GM23338 (cell line): ENCODE results near the gene NFE2L1. TPM values are rescaled to one million over a fixed set of nuclear protein-coding genes. Genes with fewer than 3 reads are reported as not detected.
A peak's percentile ranks its signal among the peaks of the same experiment; 100 is the strongest.

Source experiments
- ATAC-seq: fragments of 200-7000 bp; cut with Tn5 transposase; 3 replicates; pipeline ENCODE4 v1.9.1; 2020
- DNase-seq: peaks from one replicate; pipeline ENCODE4 v3.0.0-alpha.2; 2015; ENCODE audit warnings: low spot score
- H2AFZ ChIP-seq: fragments of 200-600 bp; sonication (generic); 2 replicates; pipeline ENCODE4 v1.8.0; 2016; ENCODE audit warnings: antibody characterized with exemption, mild to moderate bottlenecking, moderate library complexity
- H3F3A ChIP-seq: fragments of 200-600 bp; sonication (generic); replicated peaks from 2 replicates; pipeline ENCODE4 v1.8.0; 2017; ENCODE audit warnings: antibody characterized with exemption, mixed run types, low read depth
- H3K27ac ChIP-seq: fragments of 200-600 bp; sonication (generic); 2 replicates; pipeline ENCODE4 v1.6.1; 2016; ENCODE audit warnings: low read depth
- H3K27me3 ChIP-seq: fragments of 200-600 bp; sonication (generic); 2 replicates; pipeline ENCODE4 v1.8.0; 2016; ENCODE audit warnings: mild to moderate bottlenecking, mixed run types, moderate library complexity; ENCODE audit not compliant: insufficient read depth
- H3K36me3 ChIP-seq: fragments of 200-600 bp; sonication (generic); 2 replicates; pipeline ENCODE4 v1.8.0; 2016; ENCODE audit warnings: mild to moderate bottlenecking; ENCODE audit not compliant: insufficient read depth
- H3K4me1 ChIP-seq: fragments of 200-600 bp; sonication (generic); 2 replicates; pipeline ENCODE4 v1.8.0; 2016; ENCODE audit warnings: mild to moderate bottlenecking, moderate library complexity; ENCODE audit not compliant: insufficient read depth
- H3K4me2 ChIP-seq: fragments of 200-600 bp; sonication (generic); 2 replicates; pipeline ENCODE4 v1.7.1; 2017; ENCODE audit warnings: mixed run types
- H3K4me3 ChIP-seq: fragments of 200-600 bp; sonication (generic); 2 replicates; pipeline ENCODE4 v1.6.1; 2016; ENCODE audit warnings: mixed run types
- H3K79me2 ChIP-seq: fragments of 200-600 bp; sonication (generic); replicated peaks from 2 replicates; pipeline ENCODE4 v1.8.0; 2017; ENCODE audit warnings: mild to moderate bottlenecking; ENCODE audit not compliant: insufficient read depth
- H3K9me2 ChIP-seq: fragments of 200-600 bp; sonication (generic); 2 replicates; pipeline ENCODE4 v1.8.0; 2017; ENCODE audit not compliant: insufficient read depth
- H4K20me1 ChIP-seq: fragments of 200-600 bp; sonication (generic); replicated peaks from 2 replicates; pipeline ENCODE4 v1.8.0; 2017; ENCODE audit warnings: mild to moderate bottlenecking; ENCODE audit not compliant: insufficient read depth
- H3K27ac Mint-ChIP-seq: 2 replicates; pipeline ENCODE4 v1.8.0; 2020; ENCODE audit warnings: inconsistent platforms, mild to moderate bottlenecking, moderate library complexity, mixed read lengths
- H3K27me3 Mint-ChIP-seq: 3 replicates; pipeline ENCODE4 v1.8.0; 2022; ENCODE audit warnings: low read depth, mild to moderate bottlenecking, moderate library complexity, mixed read lengths, inconsistent platforms; ENCODE audit not compliant: insufficient read depth, poor library complexity
- H3K36me3 Mint-ChIP-seq: 3 replicates; pipeline ENCODE4 v1.8.0; 2021; ENCODE audit warnings: low read depth, mild to moderate bottlenecking, inconsistent platforms, moderate library complexity, mixed read lengths
- H3K4me1 Mint-ChIP-seq: 3 replicates; pipeline ENCODE4 v1.8.0; 2020; ENCODE audit warnings: mild to moderate bottlenecking, inconsistent platforms, mixed read lengths
- H3K4me3 Mint-ChIP-seq: 3 replicates; pipeline ENCODE4 v1.8.0; 2021; ENCODE audit warnings: moderate library complexity, mild to moderate bottlenecking, inconsistent platforms, mixed read lengths
- H3K9me3 Mint-ChIP-seq: 3 replicates; pipeline ENCODE4 v1.8.0; 2020; ENCODE audit warnings: moderate library complexity, mild to moderate bottlenecking, inconsistent platforms, mixed read lengths
- CREB1 ChIP-seq: fragments of 250-450 bp; sonication (Bioruptor Pico); IDR thresholded peaks from 2 replicates; pipeline ENCODE4 v1.5.0; 2020; ENCODE audit warnings: low read depth, mild to moderate bottlenecking, moderate library complexity
- CTCF ChIP-seq, 2 experiments: fragments of 200-600 bp in 1 of 2; sonication (generic) in 1 of 2; conservative IDR thresholded peaks; 2 replicates each; pipeline versions ENCODE4 v1.5.1 to v1.6.1; 2016 to 2017; ENCODE audit warnings: antibody characterized with exemption in 2 of 2, low read depth in 2 of 2, mild to moderate bottlenecking in 2 of 2, moderate library complexity in 1 of 2
- EZH2 ChIP-seq: fragments of 200-600 bp; sonication (generic); IDR thresholded peaks from one replicate; pipeline ENCODE4 v1.8.0; 2017; ENCODE audit warnings: antibody characterized with exemption, mild to moderate bottlenecking, low read depth; ENCODE audit not compliant: unreplicated experiment
- EZH2phosphoT487 ChIP-seq: fragments of 200-600 bp; sonication (generic); IDR thresholded peaks from one replicate; pipeline ENCODE4 v1.8.1; 2018; ENCODE audit warnings: antibody characterized with exemption; ENCODE audit not compliant: unreplicated experiment
- JUNB ChIP-seq: IDR thresholded peaks from one replicate; pipeline ENCODE4 v1.6.1; 2016; ENCODE audit warnings: antibody characterized with exemption; ENCODE audit not compliant: unreplicated experiment
- NANOG ChIP-seq: IDR thresholded peaks from 2 replicates; pipeline ENCODE4 v1.6.1; 2016; ENCODE audit warnings: antibody characterized with exemption, borderline replicate concordance
- POLR2AphosphoS5 ChIP-seq: IDR thresholded peaks from 2 replicates; pipeline ENCODE4 v1.6.1; 2016; ENCODE audit warnings: antibody characterized with exemption, low read depth
- REST ChIP-seq: IDR thresholded peaks from one replicate; pipeline ENCODE4 v1.6.1; 2018; ENCODE audit warnings: antibody characterized with exemption; ENCODE audit not compliant: unreplicated experiment
- STAT1 ChIP-seq: IDR thresholded peaks from one replicate; pipeline ENCODE4 v1.6.1; 2016; ENCODE audit warnings: antibody characterized with exemption; ENCODE audit not compliant: unreplicated experiment
- ZNF114 ChIP-seq: fragments of 250-450 bp; sonication (Bioruptor Pico); IDR thresholded peaks from 2 replicates; pipeline ENCODE4 v1.5.0; 2020; ENCODE audit warnings: mild to moderate bottlenecking, moderate library complexity
- ZNF331 ChIP-seq: fragments of 250-450 bp; sonication (Bioruptor Pico); IDR thresholded peaks from 2 replicates; pipeline ENCODE4 v1.5.0; 2020; ENCODE audit warnings: low read depth, mild to moderate bottlenecking, moderate library complexity
- polyA plus RNA-seq: library from polyadenylated mRNA; unstranded; fragments of >200 nt; fragmentation: Nextera tagmentation; extraction: Ambion mirVana; gene quantifications from 2 replicates; pipeline ENCODE4 v1.2.1, GENCODE V29; 2016
- total RNA-seq: library from RNA; depleted of rRNA; stranded (reverse); fragments of >200 nt; shearing (Covaris generic); gene quantifications from 2 replicates; pipeline ENCODE4 v1.2.3, GENCODE V29; 2014
- TF ChIP-seq, protein P1 (sequence below): IDR thresholded peaks from 2 replicates; pipeline ENCODE4 v1.6.1; 2016; ENCODE audit warnings: antibody characterized with exemption
- TF ChIP-seq, protein P2 (sequence below): fragments of 250-450 bp; sonication (Bioruptor Pico); IDR thresholded peaks from 2 replicates; pipeline ENCODE4 v1.5.0; 2020; ENCODE audit warnings: mild to moderate bottlenecking, moderate library complexity

The NFE2L1 gene
- total and polyA plus RNA-seq, 2 experiments from 2014 or later: 39.9 to 138 TPM

DNA sequence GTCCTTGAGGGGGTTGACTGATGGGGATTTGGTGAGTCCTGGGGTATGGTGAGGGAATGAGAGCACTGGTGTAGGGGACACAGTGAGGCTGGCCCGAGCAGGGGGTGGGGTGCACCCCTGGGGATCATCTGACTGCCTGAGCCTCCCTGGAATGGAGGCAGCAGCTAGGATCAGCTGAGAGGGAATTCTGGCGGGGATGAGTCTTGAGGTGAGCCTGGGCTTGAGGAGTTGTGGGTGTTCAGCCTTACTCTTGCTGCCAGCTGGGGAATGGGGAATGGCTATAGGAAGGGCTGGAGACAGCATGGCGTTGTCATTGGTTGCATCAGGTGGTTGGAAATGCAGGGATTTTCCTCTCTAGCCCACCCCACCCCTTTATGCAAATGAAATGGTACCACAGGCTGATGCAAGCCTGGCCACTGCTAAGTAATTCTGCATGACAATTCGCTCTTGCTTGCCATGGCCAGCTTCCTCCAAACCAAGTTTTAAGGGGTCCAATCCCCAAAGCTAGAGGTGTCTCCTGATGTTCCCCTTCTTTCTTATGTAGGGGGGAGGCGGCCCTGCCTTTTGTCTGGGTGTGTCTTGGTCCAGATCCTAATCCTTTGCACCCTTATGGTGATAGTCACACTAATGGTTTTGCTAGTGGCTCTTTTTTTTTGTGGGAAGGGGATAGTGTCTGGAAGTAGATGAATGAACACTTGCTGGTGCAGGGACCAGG is 7.5 kb downstream of the NFE2L1 start:
- Histone ChIP-seq H3K4me1 (peaks cover 53% of the 10 kb centered on the region), H4K20me1 (peaks cover 27% of the 10 kb centered on the region; the same call in 1 of the 2 replicates), H3K4me3 (peak overlapping the region; percentile 99), H3K9me2 (no peaks in the 10 kb centered on the region), H3K4me2 (peak overlapping the region; percentile 90), H3F3A (peaks cover 39% of the 10 kb centered on the region; the same call in 1 of the 2 replicates), H2AFZ (no peak overlapping the region), H3K36me3 (peaks cover 40% of the 10 kb centered on the region), H3K27ac (peak overlapping the region; percentile 99), H3K27me3 (no peaks in the 10 kb centered on the region), H3K79me2 (peaks cover 78% of the 10 kb centered on the region)
- peak; percentile 97 for DNase-seq
- peaks cover 85% of the 10 kb centered on the region for H3K36me3 Mint-ChIP-seq
- H3K9me3 Mint-ChIP-seq: no peaks in the 10 kb centered on the region
- TF ChIP-seq JUNB: no peak
- no peak for TF ChIP-seq EZH2
- TF ChIP-seq, protein P1, sequence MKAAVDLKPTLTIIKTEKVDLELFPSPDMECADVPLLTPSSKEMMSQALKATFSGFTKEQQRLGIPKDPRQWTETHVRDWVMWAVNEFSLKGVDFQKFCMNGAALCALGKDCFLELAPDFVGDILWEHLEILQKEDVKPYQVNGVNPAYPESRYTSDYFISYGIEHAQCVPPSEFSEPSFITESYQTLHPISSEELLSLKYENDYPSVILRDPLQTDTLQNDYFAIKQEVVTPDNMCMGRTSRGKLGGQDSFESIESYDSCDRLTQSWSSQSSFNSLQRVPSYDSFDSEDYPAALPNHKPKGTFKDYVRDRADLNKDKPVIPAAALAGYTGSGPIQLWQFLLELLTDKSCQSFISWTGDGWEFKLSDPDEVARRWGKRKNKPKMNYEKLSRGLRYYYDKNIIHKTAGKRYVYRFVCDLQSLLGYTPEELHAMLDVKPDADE: 0 out of 2 replicates have a peak, but pooled peaks have one; percentile 28
- TF ChIP-seq ZNF114 (CRISPR knock-in tag): no peak
- peak; percentile 92 for TF ChIP-seq POLR2AphosphoS5
- no peak for TF ChIP-seq STAT1
- peak; percentile 31; the same call in 1 of the 2 replicates for TF ChIP-seq CREB1 (CRISPR knock-in tag)
- TF ChIP-seq NANOG: no peak
- peak; percentile 11 for TF ChIP-seq REST
- TF ChIP-seq CTCF (conservative IDR thresholded peaks at IDR 0.05; ENCODE audit: low read depth in 2 of 2): no peak
- no peak for TF ChIP-seq ZNF331
- no peak for TF ChIP-seq EZH2phosphoT487
- TF ChIP-seq, protein P2, sequence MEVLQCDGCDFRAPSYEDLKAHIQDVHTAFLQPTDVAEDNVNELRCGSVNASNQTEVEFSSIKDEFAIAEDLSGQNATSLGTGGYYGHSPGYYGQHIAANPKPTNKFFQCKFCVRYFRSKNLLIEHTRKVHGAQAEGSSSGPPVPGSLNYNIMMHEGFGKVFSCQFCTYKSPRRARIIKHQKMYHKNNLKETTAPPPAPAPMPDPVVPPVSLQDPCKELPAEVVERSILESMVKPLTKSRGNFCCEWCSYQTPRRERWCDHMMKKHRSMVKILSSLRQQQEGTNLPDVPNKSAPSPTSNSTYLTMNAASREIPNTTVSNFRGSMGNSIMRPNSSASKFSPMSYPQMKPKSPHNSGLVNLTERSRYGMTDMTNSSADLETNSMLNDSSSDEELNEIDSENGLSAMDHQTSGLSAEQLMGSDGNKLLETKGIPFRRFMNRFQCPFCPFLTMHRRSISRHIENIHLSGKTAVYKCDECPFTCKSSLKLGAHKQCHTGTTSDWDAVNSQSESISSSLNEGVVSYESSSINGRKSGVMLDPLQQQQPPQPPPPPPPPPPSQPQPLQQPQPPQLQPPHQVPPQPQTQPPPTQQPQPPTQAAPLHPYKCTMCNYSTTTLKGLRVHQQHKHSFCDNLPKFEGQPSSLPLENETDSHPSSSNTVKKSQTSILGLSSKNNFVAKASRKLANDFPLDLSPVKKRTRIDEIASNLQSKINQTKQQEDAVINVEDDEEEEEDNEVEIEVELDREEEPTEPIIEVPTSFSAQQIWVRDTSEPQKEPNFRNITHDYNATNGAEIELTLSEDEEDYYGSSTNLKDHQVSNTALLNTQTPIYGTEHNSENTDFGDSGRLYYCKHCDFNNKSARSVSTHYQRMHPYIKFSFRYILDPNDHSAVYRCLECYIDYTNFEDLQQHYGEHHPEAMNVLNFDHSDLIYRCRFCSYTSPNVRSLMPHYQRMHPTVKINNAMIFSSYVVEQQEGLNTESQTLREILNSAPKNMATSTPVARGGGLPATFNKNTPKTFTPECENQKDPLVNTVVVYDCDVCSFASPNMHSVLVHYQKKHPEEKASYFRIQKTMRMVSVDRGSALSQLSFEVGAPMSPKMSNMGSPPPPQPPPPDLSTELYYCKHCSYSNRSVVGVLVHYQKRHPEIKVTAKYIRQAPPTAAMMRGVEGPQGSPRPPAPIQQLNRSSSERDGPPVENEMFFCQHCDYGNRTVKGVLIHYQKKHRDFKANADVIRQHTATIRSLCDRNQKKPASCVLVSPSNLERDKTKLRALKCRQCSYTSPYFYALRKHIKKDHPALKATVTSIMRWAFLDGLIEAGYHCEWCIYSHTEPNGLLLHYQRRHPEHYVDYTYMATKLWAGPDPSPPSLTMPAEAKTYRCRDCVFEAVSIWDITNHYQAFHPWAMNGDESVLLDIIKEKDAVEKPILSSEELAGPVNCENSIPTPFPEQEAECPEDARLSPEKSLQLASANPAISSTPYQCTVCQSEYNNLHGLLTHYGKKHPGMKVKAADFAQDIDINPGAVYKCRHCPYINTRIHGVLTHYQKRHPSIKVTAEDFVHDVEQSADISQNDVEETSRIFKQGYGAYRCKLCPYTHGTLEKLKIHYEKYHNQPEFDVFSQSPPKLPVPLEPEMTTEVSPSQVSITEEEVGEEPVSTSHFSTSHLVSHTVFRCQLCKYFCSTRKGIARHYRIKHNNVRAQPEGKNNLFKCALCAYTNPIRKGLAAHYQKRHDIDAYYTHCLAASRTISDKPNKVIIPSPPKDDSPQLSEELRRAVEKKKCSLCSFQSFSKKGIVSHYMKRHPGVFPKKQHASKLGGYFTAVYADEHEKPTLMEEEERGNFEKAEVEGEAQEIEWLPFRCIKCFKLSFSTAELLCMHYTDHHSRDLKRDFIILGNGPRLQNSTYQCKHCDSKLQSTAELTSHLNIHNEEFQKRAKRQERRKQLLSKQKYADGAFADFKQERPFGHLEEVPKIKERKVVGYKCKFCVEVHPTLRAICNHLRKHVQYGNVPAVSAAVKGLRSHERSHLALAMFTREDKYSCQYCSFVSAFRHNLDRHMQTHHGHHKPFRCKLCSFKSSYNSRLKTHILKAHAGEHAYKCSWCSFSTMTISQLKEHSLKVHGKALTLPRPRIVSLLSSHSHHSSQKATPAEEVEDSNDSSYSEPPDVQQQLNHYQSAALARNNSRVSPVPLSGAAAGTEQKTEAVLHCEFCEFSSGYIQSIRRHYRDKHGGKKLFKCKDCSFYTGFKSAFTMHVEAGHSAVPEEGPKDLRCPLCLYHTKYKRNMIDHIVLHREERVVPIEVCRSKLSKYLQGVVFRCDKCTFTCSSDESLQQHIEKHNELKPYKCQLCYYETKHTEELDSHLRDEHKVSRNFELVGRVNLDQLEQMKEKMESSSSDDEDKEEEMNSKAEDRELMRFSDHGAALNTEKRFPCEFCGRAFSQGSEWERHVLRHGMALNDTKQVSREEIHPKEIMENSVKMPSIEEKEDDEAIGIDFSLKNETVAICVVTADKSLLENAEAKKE: no peak
- peak overlapping the region; percentile 98 for H3K4me3 Mint-ChIP-seq
- ATAC-seq: peak; percentile 51
- peaks cover 28% of the 10 kb centered on the region for H3K27me3 Mint-ChIP-seq
- H3K4me1 Mint-ChIP-seq: peaks cover 82% of the 10 kb centered on the region
- H3K27ac Mint-ChIP-seq: peak overlapping the region; percentile 100
